DOHH2 (cell line): ENCODE measurements around the gene ABLIM1.

ENCODE experiments used
- H3F3A ChIP-seq: fragments of 200-600 bp; sonication (generic), shearing (Covaris generic); 2 replicates; pipeline ENCODE4 v1.6.0; 2016; ENCODE audit warnings: antibody characterized with exemption, mild to moderate bottlenecking; ENCODE audit not compliant: control insufficient read depth, insufficient read depth
- H3K27ac ChIP-seq: fragments of 200-600 bp; sonication (generic); 2 replicates; pipeline ENCODE4 v1.5.1; 2014; ENCODE audit warnings: low read depth, mild to moderate bottlenecking, low read length, moderate library complexity
- H3K27me3 ChIP-seq: fragments of 200-600 bp; sonication (generic); 2 replicates; pipeline ENCODE4 v1.6.1; 2014; ENCODE audit warnings: mild to moderate bottlenecking, low read length, mixed read lengths; ENCODE audit not compliant: control insufficient read depth
- H3K36me3 ChIP-seq: fragments of 200-600 bp; sonication (generic); 2 replicates; pipeline ENCODE4 v1.6.1; 2014; ENCODE audit warnings: mild to moderate bottlenecking, low read length, moderate library complexity, mixed read lengths; ENCODE audit not compliant: control insufficient read depth
- H3K4me1 ChIP-seq: fragments of 200-600 bp; sonication (generic); 2 replicates; pipeline ENCODE4 v1.6.1; 2014; ENCODE audit warnings: mild to moderate bottlenecking, low read length, mixed read lengths; ENCODE audit not compliant: control insufficient read depth
- H3K4me2 ChIP-seq: fragments of 200-600 bp; sonication (generic); 2 replicates; pipeline ENCODE4 v1.6.0; 2014; ENCODE audit warnings: mild to moderate bottlenecking, low read length, moderate library complexity
- H3K4me3 ChIP-seq: fragments of 200-600 bp; sonication (generic); 2 replicates; pipeline ENCODE4 v1.5.1; 2014; ENCODE audit warnings: mild to moderate bottlenecking, low read length, mixed read lengths
- H3K79me2 ChIP-seq: fragments of 200-600 bp; sonication (generic); 2 replicates; pipeline ENCODE4 v1.6.1; 2014; ENCODE audit warnings: mild to moderate bottlenecking, low read length, mixed read lengths; ENCODE audit not compliant: control insufficient read depth
- H3K9me2 ChIP-seq: fragments of 200-600 bp; sonication (generic); replicated peaks from 2 replicates; pipeline ENCODE4 v1.6.1; 2014; ENCODE audit warnings: mild to moderate bottlenecking, low read length, mixed read lengths; ENCODE audit not compliant: control insufficient read depth
- H3K9me3 ChIP-seq: fragments of 200-600 bp; sonication (generic); 2 replicates; pipeline ENCODE4 v1.6.1; 2014; ENCODE audit warnings: antibody characterized with exemption, low read length, mixed read lengths; ENCODE audit not compliant: control insufficient read depth, insufficient read depth
- H4K20me1 ChIP-seq: fragments of 200-600 bp; sonication (generic); 2 replicates; pipeline ENCODE4 v1.6.0; 2014; ENCODE audit warnings: low read depth, mild to moderate bottlenecking, antibody characterized with exemption, low read length, moderate library complexity; ENCODE audit not compliant: control insufficient read depth, insufficient read depth
- EZH2phosphoT487 ChIP-seq: fragments of 200-600 bp; sonication (generic); IDR thresholded peaks from 2 replicates; pipeline ENCODE4 v1.6.1; 2017; ENCODE audit warnings: borderline replicate concordance, mild to moderate bottlenecking, antibody characterized with exemption, low read length, moderate library complexity, mixed read lengths
- TF ChIP-seq, protein P1 (sequence below): fragments of 200-600 bp; sonication (generic); IDR thresholded peaks from one replicate; pipeline ENCODE4 v1.5.1; 2014; ENCODE audit warnings: antibody characterized with exemption, mild to moderate bottlenecking, low read depth, low read length; ENCODE audit not compliant: poor library complexity, severe bottlenecking

Gene ABLIM1

DNA sequence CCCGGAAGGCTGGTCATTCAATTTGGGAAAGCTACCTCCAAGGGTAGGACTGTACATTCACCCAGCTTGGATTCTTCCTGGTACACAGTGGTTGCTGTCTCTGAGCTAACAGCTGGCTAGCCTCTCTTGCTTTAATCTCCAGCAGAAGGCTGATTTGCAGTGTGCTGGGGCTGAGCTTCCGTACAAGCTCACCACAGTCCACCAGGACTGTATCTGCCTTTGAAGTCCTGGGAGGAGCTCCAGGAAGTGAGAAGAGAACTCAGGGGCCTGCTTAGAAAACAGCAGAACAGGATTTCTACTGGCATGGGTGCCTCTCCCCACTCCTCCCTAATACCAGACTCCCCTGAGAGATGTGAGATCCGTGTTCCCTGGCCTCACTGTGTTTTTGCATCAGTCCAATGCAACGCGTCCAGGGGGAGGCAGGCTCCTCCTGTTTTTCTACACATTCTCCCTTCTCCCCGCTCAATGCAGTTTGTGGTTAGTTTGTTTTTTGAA lies 260.4 kb downstream of the ABLIM1 start:
- Histone ChIP-seq H3K4me3 (no peak overlapping the region), H3K27ac (no peak overlapping the region), H3K9me3 (no peaks in the 10 kb centered on the region), H3K36me3 (no peaks in the 10 kb centered on the region), H3K4me1 (no peaks in the 10 kb centered on the region), H3K79me2 (no peaks in the 10 kb centered on the region), H3K27me3 (peaks cover 59% of the 10 kb centered on the region), H4K20me1 (no peaks in the 10 kb centered on the region), H3K4me2 (no peak overlapping the region), H3K9me2 (no peaks in the 10 kb centered on the region), H3F3A (no peaks in the 10 kb centered on the region)
- TF ChIP-seq, protein P1, sequence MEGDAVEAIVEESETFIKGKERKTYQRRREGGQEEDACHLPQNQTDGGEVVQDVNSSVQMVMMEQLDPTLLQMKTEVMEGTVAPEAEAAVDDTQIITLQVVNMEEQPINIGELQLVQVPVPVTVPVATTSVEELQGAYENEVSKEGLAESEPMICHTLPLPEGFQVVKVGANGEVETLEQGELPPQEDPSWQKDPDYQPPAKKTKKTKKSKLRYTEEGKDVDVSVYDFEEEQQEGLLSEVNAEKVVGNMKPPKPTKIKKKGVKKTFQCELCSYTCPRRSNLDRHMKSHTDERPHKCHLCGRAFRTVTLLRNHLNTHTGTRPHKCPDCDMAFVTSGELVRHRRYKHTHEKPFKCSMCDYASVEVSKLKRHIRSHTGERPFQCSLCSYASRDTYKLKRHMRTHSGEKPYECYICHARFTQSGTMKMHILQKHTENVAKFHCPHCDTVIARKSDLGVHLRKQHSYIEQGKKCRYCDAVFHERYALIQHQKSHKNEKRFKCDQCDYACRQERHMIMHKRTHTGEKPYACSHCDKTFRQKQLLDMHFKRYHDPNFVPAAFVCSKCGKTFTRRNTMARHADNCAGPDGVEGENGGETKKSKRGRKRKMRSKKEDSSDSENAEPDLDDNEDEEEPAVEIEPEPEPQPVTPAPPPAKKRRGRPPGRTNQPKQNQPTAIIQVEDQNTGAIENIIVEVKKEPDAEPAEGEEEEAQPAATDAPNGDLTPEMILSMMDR: no peak
- no peak for TF ChIP-seq EZH2phosphoT487

DNA sequence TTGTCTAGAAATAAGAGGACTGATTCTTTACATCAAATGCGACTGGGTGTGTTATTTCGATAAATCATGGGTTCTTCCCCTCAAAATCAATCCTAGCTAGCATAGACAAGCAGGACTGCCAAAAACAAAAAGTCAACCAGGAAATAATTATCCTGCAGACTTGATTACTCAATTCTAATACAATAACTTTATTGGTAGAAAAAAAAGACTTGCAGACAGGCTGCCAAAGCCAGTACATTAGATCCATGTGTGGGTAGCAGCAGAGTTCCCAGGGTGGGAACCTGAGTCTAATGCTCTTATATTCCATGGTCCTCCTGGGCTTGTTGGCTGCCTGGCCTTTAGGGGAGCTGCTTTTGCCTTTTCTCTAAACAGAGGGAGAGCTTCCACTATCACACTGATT lies 261.6 kb downstream of the ABLIM1 start:
- H3K79me2 ChIP-seq: no peaks in the 10 kb centered on the region
- H3K4me2 ChIP-seq: no peak overlapping the region
- no peak overlapping the region for H3K27ac ChIP-seq
- H3K9me3 ChIP-seq: no peaks in the 10 kb centered on the region
- H3K27me3 ChIP-seq: peaks cover 51% of the 10 kb centered on the region
- no peaks in the 10 kb centered on the region for H3K4me1 ChIP-seq
- H3K9me2 ChIP-seq: no peaks in the 10 kb centered on the region
- H3K4me3 ChIP-seq: no peak overlapping the region
- H3K36me3 ChIP-seq: no peaks in the 10 kb centered on the region
- no peaks in the 10 kb centered on the region for H3F3A ChIP-seq
- TF ChIP-seq, protein P1: no peak
- TF ChIP-seq EZH2phosphoT487: no peak
- no peaks in the 10 kb centered on the region for H4K20me1 ChIP-seq

- no peaks in the 10 kb centered on the region for H3K4me1 ChIP-seq
- no peaks in the 10 kb centered on the region for H3K9me2 ChIP-seq
- H3K79me2 ChIP-seq: no peaks in the 10 kb centered on the region
- no peak overlapping the region for H3K27ac ChIP-seq
- no peaks in the 10 kb centered on the region for H4K20me1 ChIP-seq
- peaks cover 41% of the 10 kb centered on the region for H3K27me3 ChIP-seq
- TF ChIP-seq EZH2phosphoT487: no peak
- TF ChIP-seq, protein P1: no peak
- no peak overlapping the region for H3K4me3 ChIP-seq
- no peaks in the 10 kb centered on the region for H3F3A ChIP-seq
- no peaks in the 10 kb centered on the region for H3K36me3 ChIP-seq
- H3K4me2 ChIP-seq: no peak overlapping the region
- no peaks in the 10 kb centered on the region for H3K9me3 ChIP-seq
Observed at GRCh38 chr10:114395366-114396022, 262.6 kb downstream of the ABLIM1 start.
